Astrocyte of the cerebellum (primary cell): ENCODE results near the gene CIAO3.
A peak's percentile ranks its signal among the peaks of the same experiment; 100 is the strongest.

Source experiments
- DNase-seq: peaks from one replicate; pipeline ENCODE4 v3.0.0-alpha.2; 2011; ENCODE audit warnings: low read depth
- H3K4me3 ChIP-seq: 2 replicates; pipeline ENCODE4 v1.5.1; 2011; ENCODE audit warnings: mild to moderate bottlenecking, low read depth, low read length, moderate library complexity
- in situ Hi-C: cut with HindIII; loops from 2 replicates; pipeline ENCODE4 v1.10.0; 2017; ENCODE audit warnings: low sequenced_read_pairs
- TF ChIP-seq, protein P1 (sequence below): IDR thresholded peaks from 2 replicates; pipeline ENCODE4 v1.5.1; 2012; ENCODE audit warnings: low read length, low read depth, moderate library complexity, mild to moderate bottlenecking; ENCODE audit errors: missing control alignments

Gene CIAO3

DNA sequence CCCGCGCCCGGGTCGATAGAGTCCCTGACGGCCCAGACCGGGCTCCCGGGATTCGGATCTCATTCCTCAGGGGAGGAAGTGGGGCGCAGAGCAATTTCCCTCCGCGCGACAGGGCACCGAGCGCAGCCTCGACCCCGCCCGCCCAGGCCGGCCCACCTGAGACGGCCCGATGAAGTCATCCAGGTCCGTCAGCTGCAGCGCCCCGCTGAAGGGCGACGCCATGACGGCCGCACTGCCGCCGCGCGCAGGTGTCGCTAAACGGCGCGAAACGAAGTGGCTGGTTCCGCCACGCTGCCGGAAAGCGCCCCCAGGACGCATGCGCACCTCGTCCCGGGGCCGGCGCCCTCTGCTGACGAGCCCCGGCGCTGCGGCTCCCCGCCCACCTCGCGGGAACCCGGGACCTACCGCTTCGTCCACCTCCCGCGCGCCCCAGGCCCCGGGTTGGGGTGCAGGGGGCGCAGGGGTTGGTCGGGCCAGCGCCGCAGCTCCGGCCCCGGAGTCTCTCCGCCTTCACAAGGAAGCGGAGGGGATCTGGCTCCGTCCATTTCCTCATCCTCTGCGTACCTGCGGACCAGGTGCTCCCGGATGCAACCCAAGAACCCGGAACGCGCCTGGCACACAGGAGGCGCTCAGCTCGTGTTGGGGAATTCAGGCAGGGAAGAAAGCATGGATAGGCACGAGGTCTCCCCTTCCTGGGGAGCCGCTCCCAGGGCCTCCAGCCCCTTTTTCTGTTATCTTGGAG, at the start of gene CIAO3:
Gene CIAO3 (minus strand): TSS at position 234 of the 742 bp plus-strand sequence. CDS start 12 bp downstream, at position 222.
- in situ Hi-C loops: no loop called here
- TF ChIP-seq, protein P1, sequence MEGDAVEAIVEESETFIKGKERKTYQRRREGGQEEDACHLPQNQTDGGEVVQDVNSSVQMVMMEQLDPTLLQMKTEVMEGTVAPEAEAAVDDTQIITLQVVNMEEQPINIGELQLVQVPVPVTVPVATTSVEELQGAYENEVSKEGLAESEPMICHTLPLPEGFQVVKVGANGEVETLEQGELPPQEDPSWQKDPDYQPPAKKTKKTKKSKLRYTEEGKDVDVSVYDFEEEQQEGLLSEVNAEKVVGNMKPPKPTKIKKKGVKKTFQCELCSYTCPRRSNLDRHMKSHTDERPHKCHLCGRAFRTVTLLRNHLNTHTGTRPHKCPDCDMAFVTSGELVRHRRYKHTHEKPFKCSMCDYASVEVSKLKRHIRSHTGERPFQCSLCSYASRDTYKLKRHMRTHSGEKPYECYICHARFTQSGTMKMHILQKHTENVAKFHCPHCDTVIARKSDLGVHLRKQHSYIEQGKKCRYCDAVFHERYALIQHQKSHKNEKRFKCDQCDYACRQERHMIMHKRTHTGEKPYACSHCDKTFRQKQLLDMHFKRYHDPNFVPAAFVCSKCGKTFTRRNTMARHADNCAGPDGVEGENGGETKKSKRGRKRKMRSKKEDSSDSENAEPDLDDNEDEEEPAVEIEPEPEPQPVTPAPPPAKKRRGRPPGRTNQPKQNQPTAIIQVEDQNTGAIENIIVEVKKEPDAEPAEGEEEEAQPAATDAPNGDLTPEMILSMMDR: peak; percentile 78
- peak within 1 kb of the TSS; percentile 91 for H3K4me3 ChIP-seq
- DNase-seq: peak; percentile 69

DNA sequence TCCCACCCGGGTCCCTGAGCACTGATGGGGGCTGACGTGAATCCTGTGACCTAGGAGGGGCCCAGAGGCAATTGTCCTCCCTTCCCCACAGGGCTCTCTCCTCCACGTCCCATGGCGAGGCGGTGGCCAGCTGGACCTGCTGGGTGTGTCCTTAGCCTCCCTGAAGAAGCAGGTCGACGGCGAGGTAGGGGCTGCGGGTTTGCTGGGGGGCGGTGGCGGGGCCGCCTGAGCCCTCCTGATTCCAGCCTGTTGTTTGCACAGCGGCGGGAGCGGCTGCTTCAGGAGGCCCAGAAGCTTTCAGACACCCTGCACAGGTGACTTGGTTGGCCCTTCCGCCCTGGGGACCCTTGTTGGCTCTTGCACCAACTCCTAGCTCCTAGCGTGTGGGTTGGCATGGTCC, 49.3 kb upstream of the CIAO3 start:
- TF ChIP-seq, protein P1: no peak
- in situ Hi-C loops: no loop called here
- no peak overlapping the region for H3K4me3 ChIP-seq
- no peak for DNase-seq

DNA sequence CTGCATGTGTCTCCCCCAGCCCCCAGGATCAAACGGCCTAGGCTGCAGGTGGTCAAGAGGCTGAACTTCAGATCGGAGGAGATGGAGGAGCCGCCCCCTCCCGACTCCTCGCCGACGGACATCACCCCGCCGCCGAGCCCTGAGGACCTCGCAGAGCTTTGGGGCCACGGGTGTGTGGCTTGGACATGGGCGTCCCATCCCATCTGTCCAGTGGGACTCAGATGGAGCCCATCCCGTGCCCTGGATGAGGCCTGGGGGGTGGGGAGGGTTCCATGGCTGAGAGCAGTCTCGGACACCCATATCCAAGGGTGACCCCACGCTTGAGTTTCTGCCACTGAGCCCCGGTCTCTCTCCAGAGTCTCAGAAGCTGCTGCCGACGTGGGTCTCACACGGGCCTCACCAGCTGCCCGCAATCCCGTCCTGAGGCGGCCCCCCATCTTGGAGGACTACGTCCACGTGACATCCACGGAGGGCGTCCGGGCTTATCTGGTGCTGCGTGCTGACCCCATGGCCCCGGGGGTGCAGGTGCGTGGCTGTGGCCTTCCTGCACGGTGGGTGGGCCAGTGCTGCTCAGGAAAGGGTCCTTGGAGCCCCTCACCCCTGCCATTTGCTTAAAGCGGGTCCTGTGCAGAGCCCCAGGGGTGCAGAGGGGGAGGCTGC, 48.5 kb upstream of the CIAO3 start:
- in situ Hi-C loops: no loop called here
- TF ChIP-seq, protein P1: no peak
- DNase-seq: no peak
- peak overlapping the region; percentile 69 for H3K4me3 ChIP-seq

DNA sequence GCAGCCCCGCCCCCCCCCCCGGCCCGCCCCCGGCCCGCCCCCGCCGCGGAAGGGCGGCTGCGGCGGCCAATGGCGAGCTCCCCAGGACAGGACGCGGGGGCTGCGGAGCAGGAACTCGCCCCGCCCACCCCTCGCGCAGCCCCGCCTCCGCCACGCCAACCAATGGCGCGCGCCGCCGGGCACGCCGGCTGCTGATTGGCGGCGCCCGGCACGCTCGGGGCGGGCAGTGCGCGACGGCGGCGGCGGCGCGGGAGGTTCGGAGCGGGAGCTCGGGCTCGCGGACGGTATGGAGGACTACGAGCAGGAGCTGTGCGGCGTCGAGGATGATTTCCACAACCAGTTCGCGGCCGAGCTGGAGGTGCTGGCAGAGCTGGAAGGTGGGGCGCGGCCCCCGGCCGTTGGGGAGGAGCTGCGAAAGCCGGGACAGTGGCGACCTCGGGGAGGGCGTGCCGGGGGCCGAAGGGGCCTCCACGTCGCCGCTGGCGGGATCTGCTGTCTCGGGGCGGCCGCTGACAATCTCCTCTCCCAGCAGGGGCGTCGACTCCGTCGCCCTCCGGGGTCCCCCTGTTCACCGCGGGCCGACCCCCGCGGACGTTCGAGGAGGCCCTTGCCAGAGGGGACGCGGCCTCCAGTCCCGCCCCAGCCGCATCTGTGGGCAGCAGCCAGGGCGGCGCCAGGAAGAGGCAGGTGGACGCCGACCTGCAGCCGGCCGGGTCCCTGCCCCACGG, 47.8 kb upstream of the CIAO3 start, which contains the start of gene CHTF18:
Gene CHTF18 (plus strand): TSS at position 222 of the 728 bp plus-strand sequence. CDS start 65 bp downstream, at position 287.
- peak; percentile 69 for DNase-seq
- in situ Hi-C loops: no loop called here
- TF ChIP-seq, protein P1: no peak
- H3K4me3 ChIP-seq: peak within 1 kb of the TSS; percentile 91

DNA sequence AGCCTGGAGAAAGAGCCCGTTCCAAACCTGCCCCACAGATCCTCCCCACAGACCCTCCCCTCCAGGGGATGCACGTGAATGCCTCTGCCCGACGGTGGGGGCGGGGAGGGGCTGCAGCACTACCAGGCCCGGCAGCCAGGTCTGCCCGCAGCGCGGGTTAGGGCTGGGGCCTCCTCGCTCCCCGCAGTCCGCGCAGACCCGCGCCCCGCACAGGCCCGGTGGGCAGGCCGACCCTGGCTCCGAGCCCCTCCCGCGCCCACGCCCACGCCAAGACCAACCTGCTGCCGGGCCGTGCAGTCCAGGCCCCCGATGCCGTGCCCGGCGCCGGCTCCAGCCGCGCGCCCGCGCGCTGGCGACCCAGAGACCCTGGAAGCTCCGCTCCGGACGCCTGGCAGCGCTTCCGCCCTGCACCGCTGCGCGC, 47.2 kb upstream of the CIAO3 start, which contains the start of gene RPUSD1:
Gene RPUSD1 (minus strand): TSS at position 404 of the 421 bp plus-strand sequence. CDS start 644 bp downstream, outside the sequence.
- TF ChIP-seq, protein P1: no peak
- H3K4me3 ChIP-seq: peak within 1 kb of the TSS; percentile 91
- in situ Hi-C loops: no loop called here
- no peak for DNase-seq

DNA sequence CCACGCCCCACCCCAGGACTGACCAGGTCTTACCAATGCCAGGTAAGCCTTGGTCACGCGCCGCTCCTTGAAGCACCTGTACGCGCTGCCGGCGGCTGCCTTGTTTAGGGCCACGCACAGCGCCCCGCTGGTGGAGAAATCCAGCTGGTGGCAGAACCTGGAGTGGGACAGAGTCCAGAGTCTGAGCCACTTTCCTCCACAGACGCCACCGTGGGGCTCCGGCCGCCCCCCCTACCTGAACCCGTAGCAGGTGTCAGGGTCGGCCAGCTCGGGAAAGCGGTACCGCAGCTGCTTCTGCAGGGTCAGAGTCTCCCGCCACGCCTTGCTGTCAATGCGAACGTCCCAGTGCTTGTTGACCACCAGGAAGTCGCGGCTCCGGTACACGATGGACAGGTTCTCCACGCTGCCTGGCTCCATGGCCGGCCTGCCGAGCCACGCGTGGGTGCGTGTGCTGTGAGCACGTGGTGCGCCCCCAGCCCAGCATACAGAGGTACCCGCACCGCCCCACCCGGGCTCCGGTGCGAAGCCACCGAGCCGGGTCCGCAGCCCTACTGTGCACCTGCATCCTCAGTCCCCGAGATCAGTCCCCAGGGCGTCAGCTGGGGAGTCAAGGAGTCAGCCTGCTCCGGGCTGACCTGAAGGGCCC, 46.6 kb upstream of the CIAO3 start:
- no peak for DNase-seq
- H3K4me3 ChIP-seq: peak overlapping the region; percentile 91
- TF ChIP-seq, protein P1: no peak
- in situ Hi-C loops: no loop called here
